ENCODE results near the gene ACACA. TPM values are rescaled to one million over a fixed set of nuclear protein-coding genes. Genes with fewer than 3 reads are reported as not detected.
A peak's percentile ranks its signal among the peaks of the same experiment; 100 is the strongest.

The ACACA gene
- total and polyA plus RNA-seq, 9 of the 15 experiments (the other 6 are each of a cell fraction or from before 2014, with no cell fraction given) = 35.9 to 135 (median 88.4) TPM

- TF ChIP-seq PHF8 (IDR thresholded peaks at IDR 0.05; ENCODE audit: borderline replicate concordance, low read length) = no peak
Observed at GRCh38 chr17:37094391-37094790, 312.2 kb downstream of the ACACA start (continued).

GRCh38 chr17:37092701-37093100, 313.9 kb downstream of the ACACA start:
- no peaks in the 10 kb centered on the region for H3K79me2 ChIP-seq (ENCODE audit: control insufficient read depth, insufficient read depth, low read length)
- ChIA-PET POLR2A (interaction anchor here (0.7 to 1.6 kb wide), 2 partner anchors 11 to 149 kb away, joined by 3 to 4 read pairs; no protein-coding TSS in a partner anchor), CTCF (ENCODE audit: low intra/inter-chr PET ratio) (no interaction called here)
- DNase-seq (ENCODE audit: extremely low read depth in 1 of 4, low spot score in 3 of 4) (no peak), FAIRE-seq (no peak), ATAC-seq (no peak)
- H3K27ac ChIP-seq (ENCODE audit: extremely low read depth, low read depth, low read length) = no peak overlapping the region
- no peaks in the 10 kb centered on the region for H3K4me1 ChIP-seq (replicated peaks in 1 of 2; ENCODE audit: control insufficient read depth in 2 of 2, insufficient read depth in 2 of 2, low read length in 2 of 2)
- H3K9me3 ChIP-seq (replicated peaks; ENCODE audit: control insufficient read depth, insufficient read depth, low read depth, low read length) = no peaks in the 10 kb centered on the region
- H3K27me3 ChIP-seq (ENCODE audit: control insufficient read depth in 2 of 2, insufficient read depth in 2 of 2, low read length in 2 of 2) = no peaks in the 10 kb centered on the region
- no peak overlapping the region for H3K9ac ChIP-seq (ENCODE audit: insufficient read depth in 1 of 2, low read depth in 2 of 2, low read length in 2 of 2)
- no peak for TF ChIP-seq SRSF9 (IDR thresholded peaks at IDR 0.05; ENCODE audit: borderline replicate concordance, low read depth, low read length)
- no peak for TF ChIP-seq MXD1 (CRISPR knock-in tag; IDR thresholded peaks at IDR 0.05; ENCODE audit: borderline replicate concordance, poor library complexity, severe bottlenecking)
- TF ChIP-seq TCFL5 (CRISPR knock-in tag; conservative IDR thresholded peaks at IDR 0.05) = no peak
- no peak for TF ChIP-seq RFX7 (CRISPR knock-in tag; IDR thresholded peaks at IDR 0.05)
- TF ChIP-seq EP400 (IDR thresholded peaks at IDR 0.05) = no peak
- peak; percentile 26 for TF ChIP-seq PRDM10 (IDR thresholded peaks at IDR 0.05; ENCODE audit: partially characterized antibody)
- no peaks in the 10 kb centered on the region for H4K20me1 ChIP-seq (replicated peaks; ENCODE audit: control insufficient read depth, insufficient read depth, low read length)
- H3K36me3 ChIP-seq (ENCODE audit: control insufficient read depth, insufficient read depth, low read length) = peaks cover 98% of the 10 kb centered on the region
- no peak overlapping the region for H3K4me2 ChIP-seq (ENCODE audit: insufficient read depth, low read length)
- BruUV-seq (replicated peaks) = no TSS peak
- no peak overlapping the region for H2AFZ ChIP-seq (ENCODE audit: low read depth, low read length)
- in situ Hi-C loops (cut with MboI) = no loop called here
- no peaks in the 10 kb centered on the region for H3K9me1 ChIP-seq (ENCODE audit: control insufficient read depth, insufficient read depth, low read length)
- intact Hi-C loops (cut with micrococcal nuclease) = no loop called here
- H3K4me3 ChIP-seq = no peak overlapping the region

All from K562 (cell line).